AG20443 (cell line): ENCODE measurements around the gene KLF6.

Experiments
- DNase-seq: peaks from one replicate; pipeline ENCODE4 v3.0.0; 2012; ENCODE audit warnings: low spot score, mixed read lengths

KLF6 gene

GRCh38 chr10:3774814-3775695 lies 10.0 kb downstream of the KLF6 start:
- DNase-seq = peak; percentile 66

DNA sequence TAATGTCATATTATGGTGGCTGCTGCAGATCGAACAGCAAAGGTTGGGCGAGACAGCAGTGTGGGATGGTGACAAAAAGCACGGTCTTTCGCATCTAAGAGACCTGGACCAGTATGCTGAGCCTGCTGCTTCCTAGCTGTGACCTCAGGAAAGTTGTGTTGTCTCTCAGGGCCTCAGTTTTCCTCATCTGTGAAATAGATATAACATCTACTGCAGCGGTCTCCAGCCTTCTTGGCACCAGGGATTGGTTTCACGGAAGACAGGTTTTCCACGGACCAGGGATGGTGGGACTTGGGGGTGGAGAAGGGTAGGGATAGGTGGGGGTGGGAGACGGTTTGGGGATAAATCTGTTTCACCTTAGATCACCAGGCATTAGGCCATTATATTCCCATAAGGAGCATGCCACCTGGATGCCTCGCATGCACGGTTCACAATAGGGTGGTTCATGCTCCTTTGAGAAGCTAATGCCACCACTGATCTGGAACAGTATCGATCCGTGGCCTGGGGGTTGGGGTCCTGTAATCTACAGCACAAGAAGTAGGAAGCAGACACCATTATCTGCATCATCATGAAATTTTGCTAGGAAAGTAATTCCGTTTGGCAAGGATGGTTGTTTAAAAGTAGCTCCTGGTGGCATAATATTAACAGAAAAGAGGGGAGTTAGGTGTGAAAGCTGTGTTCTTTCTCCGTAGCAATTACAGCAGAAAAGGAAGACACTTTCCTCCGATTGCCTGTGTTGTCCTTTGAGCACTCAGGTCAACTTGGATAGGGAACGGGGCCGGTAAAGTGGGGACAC lies 10.8 kb downstream of the KLF6 start:
- no peak for DNase-seq

- peak; percentile 38 for DNase-seq
These were observed 11.5 kb downstream of the KLF6 start for GRCh38 chr10:3773460-3774017.

GRCh38 chr10:3772361-3773171 lies 12.4 kb downstream of the KLF6 start:
- no peak for DNase-seq

GRCh38 chr10:3770611-3771110 lies 14.3 kb downstream of the KLF6 start:
- no peak for DNase-seq

- no peak for DNase-seq
These were observed 15.5 kb downstream of the KLF6 start for GRCh38 chr10:3769556-3769955.

DNA sequence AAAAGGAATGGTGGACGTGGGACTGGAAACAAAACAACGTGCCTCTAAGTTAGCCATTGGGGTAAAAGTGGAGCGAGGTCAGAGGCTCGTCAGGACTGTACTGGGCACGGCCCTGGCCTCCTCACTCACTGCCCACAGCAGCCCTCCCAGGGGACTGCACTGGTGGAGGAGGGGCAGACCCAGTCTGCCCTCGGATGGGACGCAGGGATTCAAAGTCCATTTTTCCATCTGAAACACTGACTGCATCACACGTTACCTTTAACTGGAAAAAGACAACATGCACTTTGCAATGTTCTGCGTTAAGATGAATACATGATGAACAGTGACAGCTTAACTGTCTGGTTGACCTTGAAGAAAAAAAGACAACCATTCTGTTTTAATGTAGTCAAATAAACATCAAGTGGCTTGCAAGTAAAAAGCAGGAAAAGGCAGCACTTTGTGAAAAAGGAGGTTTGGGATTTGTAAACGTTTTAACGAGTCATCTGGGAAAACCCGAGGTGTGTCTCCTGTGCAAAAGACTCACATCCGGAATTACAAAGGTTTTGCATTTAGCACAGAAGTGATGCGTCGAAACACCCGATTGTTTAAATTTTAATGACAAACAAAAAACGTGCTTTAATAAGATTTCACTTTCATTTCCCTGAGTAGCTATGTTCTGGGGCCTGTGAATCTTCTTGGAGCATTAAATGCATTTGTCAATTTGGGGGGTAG lies 18.8 kb downstream of the KLF6 start:
- DNase-seq = no peak

DNA sequence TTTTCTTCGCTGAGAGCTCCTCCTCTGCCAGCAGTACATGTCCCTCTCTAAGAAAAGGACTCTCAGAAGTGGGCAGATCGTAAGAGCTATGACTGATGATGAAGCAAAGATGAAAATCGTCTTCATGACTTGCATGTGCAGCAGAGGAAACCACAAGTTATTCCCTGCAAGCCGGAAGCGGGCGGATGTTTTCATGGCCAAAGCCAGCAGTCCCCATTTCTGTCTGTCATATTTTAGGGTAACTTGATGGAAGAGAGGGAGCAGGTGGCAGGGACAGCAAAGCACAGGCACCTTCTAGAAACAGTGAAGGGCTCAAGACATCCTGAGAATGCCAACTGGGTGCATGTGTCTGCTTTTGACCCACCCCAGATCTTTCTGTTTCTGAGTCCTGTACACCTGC lies 19.9 kb downstream of the KLF6 start:
- DNase-seq = no peak

GRCh38 chr10:3764626-3765112 lies 20.3 kb downstream of the KLF6 start:
- DNase-seq = no peak

DNA sequence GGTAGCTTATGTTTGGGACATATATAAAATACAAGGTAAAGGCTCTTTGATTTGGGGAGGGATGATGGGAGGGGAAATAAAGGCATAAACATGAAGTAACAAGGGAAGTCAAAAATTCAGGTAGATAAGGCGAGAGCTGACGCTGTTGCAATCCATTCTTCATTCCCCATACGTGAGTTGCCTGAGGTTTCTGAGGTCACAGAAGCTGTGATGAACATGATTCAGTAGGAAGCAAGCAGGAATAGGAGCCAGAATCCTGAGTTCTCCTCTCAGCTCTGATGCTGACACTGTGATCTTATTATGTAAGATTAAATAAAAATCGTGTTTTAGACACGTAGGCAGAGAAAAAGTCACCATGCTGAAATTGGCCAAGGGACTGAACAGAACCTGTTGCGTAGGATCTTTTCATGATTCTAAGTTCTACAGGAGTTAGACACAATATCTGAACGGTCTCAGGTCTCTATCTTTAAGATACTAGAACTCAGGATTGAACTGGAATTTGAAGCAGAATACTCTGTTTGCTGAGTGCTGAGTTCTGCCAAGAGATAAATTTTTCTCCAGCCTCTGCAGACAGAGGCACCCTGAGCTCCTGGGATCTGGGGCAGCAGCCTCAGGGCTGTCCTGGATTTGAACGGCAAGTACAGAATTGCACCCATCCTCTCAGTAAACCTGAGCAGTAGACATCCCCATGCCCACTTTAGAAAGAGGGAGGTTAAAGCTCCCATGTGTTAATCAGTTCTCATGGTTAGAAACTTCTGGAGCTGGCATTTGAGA lies 21.0 kb downstream of the KLF6 start:
- DNase-seq = peak; percentile 63

DNA sequence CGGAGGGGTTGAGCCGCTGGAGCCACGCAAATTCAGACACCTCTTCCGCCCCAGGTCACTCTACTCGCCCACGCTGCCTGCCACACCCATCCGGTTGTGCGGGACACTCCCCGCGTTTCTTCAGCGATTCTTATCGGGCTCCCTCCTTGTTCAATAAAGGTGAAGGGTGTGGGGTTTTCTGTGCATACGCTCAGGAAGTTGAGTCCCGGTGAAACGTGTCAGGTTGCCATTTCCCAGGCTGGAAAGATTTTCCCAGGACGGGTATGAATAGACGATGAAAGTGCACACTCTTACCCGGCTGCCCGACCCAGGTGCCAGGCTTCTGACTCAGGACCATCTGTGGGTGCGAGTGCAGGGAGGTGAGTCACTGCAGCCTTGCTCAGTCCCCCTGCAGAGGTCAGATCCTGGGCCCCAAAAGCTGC lies 22.0 kb downstream of the KLF6 start:
- no peak for DNase-seq

GRCh38 chr10:3762309-3762708 lies 22.7 kb downstream of the KLF6 start:
- no peak for DNase-seq

GRCh38 chr10:3761904-3762303 lies 23.1 kb downstream of the KLF6 start:
- no peak for DNase-seq

GRCh38 chr10:3761021-3761686 lies 23.9 kb downstream of the KLF6 start:
- DNase-seq = no peak

DNA sequence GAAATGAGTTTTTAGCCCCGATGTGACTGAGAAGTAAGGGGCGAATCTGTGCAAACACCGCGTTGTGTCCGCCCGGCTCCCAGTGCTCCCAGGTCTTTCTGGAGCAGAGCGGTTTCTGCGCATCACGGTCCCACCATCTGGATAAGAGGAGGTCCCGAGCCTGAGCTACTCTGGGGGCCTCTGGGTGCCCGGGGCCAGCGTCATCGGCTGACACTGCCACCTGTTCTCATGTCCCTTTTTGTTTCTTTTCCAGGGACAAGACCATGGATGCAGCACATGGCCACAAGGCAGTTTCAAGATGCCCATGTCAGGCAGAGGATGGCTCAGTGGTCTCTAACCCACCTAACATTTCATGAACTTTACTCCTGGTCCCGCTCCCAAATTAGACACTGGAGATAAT lies 24.9 kb downstream of the KLF6 start:
- DNase-seq = no peak

- DNase-seq = no peak
These were observed 25.6 kb downstream of the KLF6 start for GRCh38 chr10:3759397-3759796.

GRCh38 chr10:3758491-3758970 lies 26.5 kb downstream of the KLF6 start:
- DNase-seq = no peak

- no peak for DNase-seq
These were observed 27.1 kb downstream of the KLF6 start for GRCh38 chr10:3757638-3758490.

GRCh38 chr10:3757250-3757637 lies 27.8 kb downstream of the KLF6 start:
- DNase-seq = no peak
